ENCODE results near the gene HOXB2. TPM values are rescaled to one million over a fixed set of nuclear protein-coding genes. Genes with fewer than 3 reads are reported as not detected.
"Not testable (repeated sequence)": the region's sequence is repeated elsewhere in the genome, so short reads cannot be mapped to it uniquely, and the experiment has no call there.

Gene HOXB2
- polyA plus RNA-seq, 3 donors: 38.2 to 49.0 (median 39.4) TPM

- DNase-seq (ENCODE audit: low read depth in 3 of 3, low spot score in 2 of 3): no peak
Observed at GRCh38 chr17:48523010-48523409, 21.9 kb downstream of the HOXB2 start.

- no peak for DNase-seq (ENCODE audit: low read depth in 3 of 3, low spot score in 2 of 3)
Observed at GRCh38 chr17:48522031-48522653, 22.8 kb downstream of the HOXB2 start.

GRCh38 chr17:48520631-48521079, 24.3 kb downstream of the HOXB2 start:
- no peak for DNase-seq (ENCODE audit: low read depth in 3 of 3, low spot score in 2 of 3)

GRCh38 chr17:48519427-48519826, 25.5 kb downstream of the HOXB2 start:
- DNase-seq (ENCODE audit: low read depth in 3 of 3, low spot score in 2 of 3): no peak

- no peak for DNase-seq (ENCODE audit: low read depth in 3 of 3, low spot score in 2 of 3)
Observed at GRCh38 chr17:48517478-48517877, 27.4 kb downstream of the HOXB2 start.

- DNase-seq (ENCODE audit: low read depth in 3 of 3, low spot score in 2 of 3): no peak
Observed at GRCh38 chr17:48515925-48516900, 28.7 kb downstream of the HOXB2 start.

GRCh38 chr17:48514477-48514876, 30.4 kb downstream of the HOXB2 start:
- DNase-seq (ENCODE audit: low read depth in 3 of 3, low spot score in 2 of 3): no peak

- no peak for DNase-seq (ENCODE audit: low read depth in 3 of 3, low spot score in 2 of 3)
Observed at GRCh38 chr17:48513666-48514455, 31.0 kb downstream of the HOXB2 start.

- no peak for DNase-seq (ENCODE audit: low read depth in 3 of 3, low spot score in 2 of 3)
Observed at GRCh38 chr17:48513097-48513496, 31.8 kb downstream of the HOXB2 start.

GRCh38 chr17:48510761-48511604, 33.9 kb downstream of the HOXB2 start:
- no peak for DNase-seq (ENCODE audit: low read depth in 3 of 3, low spot score in 2 of 3)

- DNase-seq (ENCODE audit: low read depth in 3 of 3, low spot score in 2 of 3): no peak
Observed at GRCh38 chr17:48510381-48510760, 34.5 kb downstream of the HOXB2 start.

- not testable (repeated sequence) for DNase-seq (ENCODE audit: low read depth in 3 of 3, low spot score in 2 of 3)
Observed at GRCh38 chr17:48509708-48510107, 35.2 kb downstream of the HOXB2 start.

GRCh38 chr17:48506246-48506645, 38.7 kb downstream of the HOXB2 start:
- DNase-seq (ENCODE audit: low read depth in 3 of 3, low spot score in 2 of 3): no peak

- DNase-seq (ENCODE audit: low read depth in 3 of 3, low spot score in 2 of 3): no peak
Observed at GRCh38 chr17:48505788-48506187, 39.1 kb downstream of the HOXB2 start.

GRCh38 chr17:48504953-48505352, 40.0 kb downstream of the HOXB2 start:
- DNase-seq (ENCODE audit: low read depth in 3 of 3, low spot score in 2 of 3): no peak

GRCh38 chr17:48503747-48504146, 41.2 kb downstream of the HOXB2 start:
- DNase-seq (ENCODE audit: low read depth in 3 of 3, low spot score in 2 of 3): no peak

GRCh38 chr17:48502901-48503300, 42.0 kb downstream of the HOXB2 start:
- no peak for DNase-seq (ENCODE audit: low read depth in 3 of 3, low spot score in 2 of 3)

GRCh38 chr17:48502312-48502711, 42.6 kb downstream of the HOXB2 start:
- DNase-seq (ENCODE audit: low read depth in 3 of 3, low spot score in 2 of 3): no peak

- no peak for DNase-seq (ENCODE audit: low read depth in 3 of 3, low spot score in 2 of 3)
Observed at GRCh38 chr17:48500435-48501426, 44.2 kb downstream of the HOXB2 start.

Measured in right renal cortex interstitium (tissue), 3 donors.